Left lung (tissue), 10 donors: Measurements from ENCODE around the gene MEA1. TPM values are rescaled to one million over a fixed set of nuclear protein-coding genes. Genes with fewer than 3 reads are reported as not detected.
A peak's percentile ranks its signal among the peaks of the same experiment; 100 is the strongest.

Experiments
- ATAC-seq: fragments of 200-7000 bp; cut with Tn5 transposase; one replicate; pipeline ENCODE4 v1.9.1; 2020; ENCODE audit warnings: moderate library complexity
- DNase-seq, 4 donors: peaks; one replicate each; pipeline ENCODE4 v3.0.0-alpha.2; 2013 to 2020
- H3K27ac ChIP-seq, 2 donors: fragments of 200-600 bp; sonication (generic) in 1 of 2; one replicate each; pipeline versions ENCODE4 v1.5.0 to v1.8.0; 2020 to 2021
- H3K27me3 ChIP-seq, 2 donors: fragments of 200-600 bp; sonication (generic) in 1 of 2; one replicate each; pipeline versions ENCODE4 v1.5.0 to v1.8.0; 2020 to 2021
- H3K36me3 ChIP-seq, 2 donors: fragments of 200-600 bp; sonication (generic) in 1 of 2; one replicate each; pipeline versions ENCODE4 v1.5.0 to v1.8.0; 2020 to 2021
- H3K4me1 ChIP-seq, 2 donors: fragments of 200-600 bp; one replicate each; pipeline ENCODE4 v1.8.0; 2021
- H3K4me3 ChIP-seq, 2 donors: fragments of 200-600 bp; sonication (generic) in 1 of 2; one replicate each; pipeline versions ENCODE4 v1.5.0 to v1.8.0; 2020 to 2021; ENCODE audit warnings: mild to moderate bottlenecking in 1 of 2
- H3K9me3 ChIP-seq, 2 donors: fragments of 200-600 bp; sonication (generic) in 1 of 2; one replicate each; pipeline versions ENCODE4 v1.5.0 to v1.8.0; 2020 to 2021
- intact Hi-C, 2 donors: fragments of 100-400 bp; cut with DNase I; formaldehyde crosslinking; loops; one replicate each; pipeline versions ENCODE4 v1.11.2 to v1.14.2; 2022
- polyA plus RNA-seq, 6 donors: library from polyadenylated mRNA; unstranded; fragments of 120-200 nt; gene quantifications; one replicate each; pipeline ENCODE4 v1.2.1, GENCODE V29; 2013; ENCODE audit not compliant: insufficient read length in 6 of 6
- total RNA-seq, 2 donors: library from RNA; stranded (reverse); fragmentation: NEBNext Ultra II Directional; extraction: Animal tissue kit (Norgen Biotek cat#: 25700); gene quantifications; one replicate each; pipeline ENCODE4 v1.2.1, GENCODE V29; 2021
- TF ChIP-seq, protein P1 (sequence below), 2 donors: fragments of 200-600 bp; sonication (generic) in 1 of 2; IDR thresholded peaks; one replicate each; pipeline versions ENCODE4 v1.5.0 to v1.8.0; 2021; ENCODE audit warnings: antibody characterized with exemption in 2 of 2
- donor health status: DM: no; HTN: yes; CAD: no.
- donor health status: DM: no; HTN: no; CAD: no.

Gene MEA1
- total and polyA plus RNA-seq, 8 donors = 42.7 to 82.6 (median 76.4) TPM

DNA sequence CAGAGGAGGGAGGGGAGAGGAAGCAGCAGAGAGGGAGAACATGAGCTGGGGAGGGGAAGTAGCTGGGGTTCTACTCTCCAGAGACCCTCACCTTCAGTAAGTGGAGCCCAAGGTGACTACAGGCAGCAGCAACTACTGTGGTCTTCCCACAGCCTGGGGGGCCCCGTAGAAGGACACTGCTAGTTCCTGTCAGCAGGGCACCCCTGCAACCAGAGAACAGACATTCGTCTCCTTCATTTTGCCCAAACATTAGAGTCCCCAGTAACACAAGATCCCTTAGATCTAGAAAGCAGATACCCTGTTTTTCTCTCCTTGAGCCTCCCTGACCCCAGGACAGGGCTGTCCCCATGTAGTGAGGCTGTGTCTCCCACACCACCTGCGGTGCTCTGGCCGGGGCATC is 45.0 kb downstream of the MEA1 start:
- no peaks in the 10 kb centered on the region for H3K27me3 ChIP-seq
- peaks cover 0 to 8% of the 10 kb centered on the region in 2 donors for H3K4me1 ChIP-seq
- no peak overlapping the region for H3K4me3 ChIP-seq
- DNase-seq (peak in 1 of 4 donors; percentile 14), ATAC-seq (no peak)
- intact Hi-C loops = no loop called here
- no peak overlapping the region for H3K27ac ChIP-seq
- H3K36me3 ChIP-seq = peaks cover 0 to 64% of the 10 kb centered on the region in 2 donors
- no peaks in the 10 kb centered on the region for H3K9me3 ChIP-seq
- TF ChIP-seq, protein P1, sequence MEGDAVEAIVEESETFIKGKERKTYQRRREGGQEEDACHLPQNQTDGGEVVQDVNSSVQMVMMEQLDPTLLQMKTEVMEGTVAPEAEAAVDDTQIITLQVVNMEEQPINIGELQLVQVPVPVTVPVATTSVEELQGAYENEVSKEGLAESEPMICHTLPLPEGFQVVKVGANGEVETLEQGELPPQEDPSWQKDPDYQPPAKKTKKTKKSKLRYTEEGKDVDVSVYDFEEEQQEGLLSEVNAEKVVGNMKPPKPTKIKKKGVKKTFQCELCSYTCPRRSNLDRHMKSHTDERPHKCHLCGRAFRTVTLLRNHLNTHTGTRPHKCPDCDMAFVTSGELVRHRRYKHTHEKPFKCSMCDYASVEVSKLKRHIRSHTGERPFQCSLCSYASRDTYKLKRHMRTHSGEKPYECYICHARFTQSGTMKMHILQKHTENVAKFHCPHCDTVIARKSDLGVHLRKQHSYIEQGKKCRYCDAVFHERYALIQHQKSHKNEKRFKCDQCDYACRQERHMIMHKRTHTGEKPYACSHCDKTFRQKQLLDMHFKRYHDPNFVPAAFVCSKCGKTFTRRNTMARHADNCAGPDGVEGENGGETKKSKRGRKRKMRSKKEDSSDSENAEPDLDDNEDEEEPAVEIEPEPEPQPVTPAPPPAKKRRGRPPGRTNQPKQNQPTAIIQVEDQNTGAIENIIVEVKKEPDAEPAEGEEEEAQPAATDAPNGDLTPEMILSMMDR (IDR thresholded peaks at IDR 0.05) = no peak

DNA sequence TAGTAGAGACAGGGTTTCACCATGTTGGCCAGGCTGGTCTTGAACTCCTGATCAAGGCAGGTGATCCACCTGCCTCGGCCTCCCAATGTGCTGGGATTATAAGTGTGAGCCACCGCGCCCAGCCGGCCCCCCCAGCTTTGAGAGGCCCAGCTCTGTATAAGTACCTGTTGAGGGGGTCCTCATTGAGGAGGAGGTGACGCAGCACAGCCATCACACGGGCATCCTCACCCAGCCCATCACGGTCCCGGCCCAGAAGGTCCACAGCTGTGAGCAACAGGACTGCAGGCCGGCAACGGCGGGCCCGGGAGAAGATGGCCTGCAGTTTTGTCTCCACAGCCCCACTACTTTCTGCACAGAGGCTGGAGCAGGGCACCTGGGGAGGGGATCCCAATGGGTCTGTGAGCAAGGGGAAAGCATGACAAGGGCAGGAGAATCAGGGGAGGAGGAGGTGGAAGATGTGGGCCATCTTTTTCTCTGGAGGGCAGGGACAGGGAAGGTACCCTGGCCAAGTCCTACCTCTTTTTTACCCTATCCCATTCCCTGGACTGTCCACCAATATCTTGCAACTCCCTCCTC is 45.5 kb downstream of the MEA1 start:
- ATAC-seq (no peak), DNase-seq (peak in 1 of 4 donors; percentile 57)
- no peak overlapping the region for H3K4me3 ChIP-seq
- no peak overlapping the region for H3K27ac ChIP-seq
- H3K4me1 ChIP-seq = peaks cover 0 to 8% of the 10 kb centered on the region in 2 donors
- TF ChIP-seq, protein P1 (IDR thresholded peaks at IDR 0.05) = no peak
- H3K27me3 ChIP-seq = no peaks in the 10 kb centered on the region
- peaks cover 0 to 63% of the 10 kb centered on the region in 2 donors for H3K36me3 ChIP-seq
- intact Hi-C loops = no loop called here
- no peaks in the 10 kb centered on the region for H3K9me3 ChIP-seq

DNA sequence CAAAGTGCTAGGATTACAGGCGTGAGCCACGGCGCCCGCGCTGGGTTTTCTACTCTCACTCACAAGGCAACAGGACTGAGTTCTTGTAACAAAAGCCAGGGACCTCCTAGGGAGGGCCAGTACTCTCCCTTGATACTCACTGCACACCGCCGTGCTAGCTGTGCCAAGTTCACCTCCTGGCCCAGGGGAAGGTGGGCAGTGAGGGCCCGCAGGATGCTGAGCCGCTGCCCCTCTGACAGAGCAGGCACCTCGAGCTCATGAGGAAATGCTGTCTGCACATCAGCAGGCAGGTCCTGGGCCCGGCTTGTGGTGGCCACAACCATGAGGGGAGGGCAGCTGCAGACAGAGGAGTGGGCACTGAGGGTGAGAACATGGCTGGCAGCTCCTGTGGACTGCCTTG is 46.5 kb downstream of the MEA1 start:
- peaks cover 0 to 70% of the 10 kb centered on the region in 2 donors for H3K36me3 ChIP-seq
- no peaks in the 10 kb centered on the region for H3K9me3 ChIP-seq
- ATAC-seq (no peak), DNase-seq (peak in 1 of 4 donors; percentile 53)
- no peaks in the 10 kb centered on the region for H3K27me3 ChIP-seq
- no peak overlapping the region for H3K27ac ChIP-seq
- no peak overlapping the region for H3K4me3 ChIP-seq
- TF ChIP-seq, protein P1 (IDR thresholded peaks at IDR 0.05) = no peak
- intact Hi-C loops = no loop called here
- H3K4me1 ChIP-seq = peaks cover 0 to 8% of the 10 kb centered on the region in 2 donors

DNA sequence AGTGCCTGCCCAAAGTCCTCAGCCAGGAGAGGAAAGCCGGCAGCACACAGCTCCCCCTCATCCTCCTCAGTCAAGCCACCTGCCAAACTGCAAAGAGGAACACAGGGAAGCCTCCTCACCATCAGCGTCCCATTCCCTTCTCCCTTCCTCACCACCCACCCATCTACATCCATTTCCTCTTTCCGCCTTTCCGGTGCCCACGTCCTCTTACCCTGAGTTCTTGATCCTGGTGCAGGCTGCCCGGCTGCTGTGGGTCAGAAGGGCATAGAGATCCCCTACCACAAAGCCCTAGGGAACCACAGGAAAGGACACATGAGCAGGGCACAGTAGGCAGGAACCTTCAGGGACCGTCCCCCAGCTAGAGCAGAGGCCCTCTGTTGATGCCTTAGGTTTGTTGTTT is 47.2 kb downstream of the MEA1 start:
- Histone ChIP-seq H3K27me3 (no peaks in the 10 kb centered on the region), H3K36me3 (peaks cover 0 to 74% of the 10 kb centered on the region in 2 donors), H3K4me3 (no peak overlapping the region), H3K27ac (no peak overlapping the region), H3K4me1 (peaks cover 0 to 7% of the 10 kb centered on the region in 2 donors), H3K9me3 (no peaks in the 10 kb centered on the region)
- TF ChIP-seq, protein P1 (IDR thresholded peaks at IDR 0.05) = no peak
- DNase-seq (no peak), ATAC-seq (no peak)
- intact Hi-C loops = no loop called here

DNA sequence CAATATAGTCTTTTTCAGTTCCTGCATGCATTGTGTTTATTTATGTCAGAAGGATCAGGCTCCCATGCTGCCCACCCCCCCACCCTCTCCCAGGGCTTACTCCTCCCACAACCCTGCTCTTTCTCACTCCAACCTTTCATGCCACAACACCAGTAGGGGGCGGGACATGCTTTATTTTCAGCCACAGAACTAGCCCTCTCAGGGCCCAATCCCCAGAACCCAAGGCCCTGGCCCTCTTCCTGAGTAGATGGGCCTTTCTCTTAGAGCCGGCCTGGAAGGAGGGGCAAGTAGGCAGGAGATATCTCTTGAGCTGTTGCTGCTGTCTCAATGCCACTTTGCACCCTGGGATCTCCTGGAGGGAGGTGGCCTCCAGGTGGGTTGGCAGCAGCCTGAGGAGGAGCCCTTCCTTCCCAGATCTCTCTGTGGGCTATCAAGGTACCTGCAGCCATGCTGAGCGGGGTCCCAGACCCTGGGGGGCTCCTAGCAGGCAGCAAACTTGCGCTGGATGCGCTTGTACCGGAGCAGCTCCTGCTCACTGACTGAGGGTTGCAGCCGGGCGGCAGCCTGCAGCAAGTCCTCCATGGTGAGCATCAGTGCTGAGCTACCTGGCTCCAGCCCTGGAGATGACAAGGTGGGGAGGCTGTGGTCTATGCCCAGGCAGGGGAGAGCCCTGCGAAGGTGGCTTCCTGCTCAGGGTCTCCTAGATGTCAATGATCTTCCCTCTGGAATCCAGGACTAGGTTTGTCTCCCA is 49.7 kb downstream of the MEA1 start:
- Histone ChIP-seq H3K4me3 (no peak overlapping the region), H3K4me1 (peaks cover 12 to 20% of the 10 kb centered on the region in 2 donors), H3K36me3 (peaks cover 0 to 67% of the 10 kb centered on the region in 2 donors), H3K27ac (no peak overlapping the region), H3K27me3 (peaks cover 0 to 16% of the 10 kb centered on the region in 2 donors), H3K9me3 (no peaks in the 10 kb centered on the region)
- ATAC-seq (no peak), DNase-seq (no peak)
- TF ChIP-seq, protein P1 (IDR thresholded peaks at IDR 0.05) = no peak
- intact Hi-C loops = no loop called here
